HepG2 (cell line): ENCODE measurements around the gene SPACA9. TPM values are rescaled to one million over a fixed set of nuclear protein-coding genes. Genes with fewer than 3 reads are reported as not detected.

Source experiments
- ATAC-seq: fragments of 200-7000 bp; cut with Tn5 transposase; 3 replicates; pipeline ENCODE4 v1.9.1; 2020; ENCODE audit warnings: mild to moderate bottlenecking, moderate library complexity
- BruUV-seq: library from RNA; stranded (reverse); fragments of 400-500 nt; replicated peaks from 2 replicates; lab custom pipeline; 2021; lab: Mats Ljungman, UMichigan
- CTCF ChIA-PET: fragments of 300-600 bp; formaldehyde crosslinking; extraction: SDS; loops from one replicate; lab custom pipeline; 2021; ENCODE audit warnings: low total read pairs, inconsistent platforms, low intra/inter-chr PET ratio; lab: Yijun Ruan, JAX
- POLR2A ChIA-PET: fragments of 350-600 bp; sonication (Branson Sonifier 250); formaldehyde crosslinking; loops from one replicate; lab custom pipeline; 2020; ENCODE audit warnings: antibody characterized with exemption, inconsistent platforms; lab: Yijun Ruan, JAX
- DNase-seq: peaks from one replicate; pipeline ENCODE4 v3.0.0-alpha.2; 2015; ENCODE audit warnings: low spot score
- FAIRE-seq: peaks from 3 replicates; lab custom pipeline; 2011; peaks lifted over from hg19 to GRCh38; lab: Jason Lieb, UNC
- H2AFZ ChIP-seq: one replicate; pipeline ENCODE4 v1.6.1; 2011; ENCODE audit warnings: low read length, inconsistent platforms
- H3K27ac ChIP-seq: fragments of 300-600 bp; 3 replicates; pipeline ENCODE4 v1.8.0; 2011; ENCODE audit warnings: mixed run types, mild to moderate bottlenecking, mixed read lengths, low read length, inconsistent platforms; ENCODE audit not compliant: insufficient read depth; ENCODE audit errors: extremely low read length
- H3K27me3 ChIP-seq, 2 experiments: fragments of 200-600 bp in 1 of 2; 2 replicates in 1 of 2; 3 replicates in 1 of 2; pipeline versions ENCODE4 v1.6.0 to v1.8.0; 2011; ENCODE audit warnings: low read length in 2 of 2, mild to moderate bottlenecking in 2 of 2, moderate library complexity in 2 of 2, inconsistent platforms in 1 of 2; ENCODE audit not compliant: insufficient read depth in 2 of 2, control insufficient read depth in 1 of 2
- H3K36me3 ChIP-seq, 2 experiments: fragments of 200-600 bp in 1 of 2; replicated peaks in 1 of 2; 2 replicates in 1 of 2; 3 replicates in 1 of 2; pipeline versions ENCODE4 v1.5.1 to v1.8.0; 2011; ENCODE audit warnings: low read length in 2 of 2, inconsistent platforms in 1 of 2; ENCODE audit not compliant: insufficient read depth in 2 of 2, control insufficient read depth in 1 of 2
- H3K4me1 ChIP-seq: 2 replicates; pipeline ENCODE4 v1.5.1; 2012; ENCODE audit warnings: low read length, inconsistent platforms; ENCODE audit not compliant: insufficient read depth
- H3K4me2 ChIP-seq: 2 replicates; pipeline ENCODE4 v1.6.0; 2011; ENCODE audit warnings: low read depth, low read length, inconsistent platforms
- H3K4me3 ChIP-seq, 3 experiments: fragments of 200-600 bp in 1 of 3; sonication (generic), shearing (Covaris generic) in 1 of 3; replicated peaks in 1 of 3; 2 replicates each; pipeline ENCODE4 v1.5.1; 2011 to 2016; ENCODE audit warnings: low read length in 3 of 3, inconsistent platforms in 2 of 3, low read depth in 2 of 3, mild to moderate bottlenecking in 2 of 3, control low read depth in 1 of 3, mixed read lengths in 1 of 3; ENCODE audit not compliant: insufficient read depth in 1 of 3
- H3K79me2 ChIP-seq: one replicate; pipeline ENCODE4 v1.6.1; 2011; ENCODE audit warnings: low read length, inconsistent platforms; ENCODE audit not compliant: insufficient read depth
- H3K9ac ChIP-seq: 2 replicates; pipeline ENCODE4 v1.6.0; 2011; ENCODE audit warnings: mild to moderate bottlenecking, low read depth, low read length, inconsistent platforms; ENCODE audit not compliant: insufficient read depth
- H3K9me3 ChIP-seq: 2 replicates; pipeline ENCODE4 v1.5.1; 2012; ENCODE audit warnings: mild to moderate bottlenecking, low read length
- H4K20me1 ChIP-seq: 2 replicates; pipeline ENCODE4 v1.6.0; 2011; ENCODE audit warnings: inconsistent platforms, mild to moderate bottlenecking, low read length, moderate library complexity; ENCODE audit not compliant: insufficient read depth
- FOXJ3 ChIP-seq: sonication (generic); formaldehyde crosslinking; IDR thresholded peaks from 2 replicates; pipeline ENCODE4 v1.4.0; 2020; ENCODE audit warnings: missing genetic modification reagents, mild to moderate bottlenecking, borderline replicate concordance
- KDM1A ChIP-seq: IDR thresholded peaks from 2 replicates; pipeline ENCODE4 v1.6.1; 2016; ENCODE audit warnings: missing compliant biosample characterization
- MAX ChIP-seq: IDR thresholded peaks from 2 replicates; pipeline ENCODE4 v1.6.1; 2012; ENCODE audit warnings: inconsistent platforms
- MNT ChIP-seq: fragments of 450-650 bp; IDR thresholded peaks from 2 replicates; pipeline ENCODE4 v1.6.1; 2016
- ZNF121 ChIP-seq: sonication (generic); formaldehyde crosslinking; IDR thresholded peaks from 2 replicates; pipeline ENCODE4 v1.5.0; 2020; ENCODE audit warnings: mild to moderate bottlenecking, missing genetic modification reagents
- ZNF777 ChIP-seq: sonication (generic); formaldehyde crosslinking; IDR thresholded peaks from 2 replicates; pipeline ENCODE4 v1.4.0; 2020; ENCODE audit warnings: missing genetic modification reagents
- WGBS: methylation state at CpG from one replicate; pipeline ENCODE4 v1.1.6; 2017; ENCODE audit warnings: low lambda C conversion rate; 5-methylcytosine and 5-hydroxymethylcytosine counted together
- in situ Hi-C: cut with HindIII; loops from 2 replicates; pipeline ENCODE4 v1.10.0; 2017; ENCODE audit warnings: low pct_unique_long_range_greater_than_20kb; ENCODE audit not compliant: extremely low pct_ligation_motif_present
- intact Hi-C: fragments of 100-400 bp; cut with micrococcal nuclease; formaldehyde crosslinking; loops from one replicate; pipeline ENCODE4 v1.10.0; 2022; ENCODE audit not compliant: unreplicated experiment
- polyA plus RNA-seq, 8 experiments: library from polyadenylated mRNA; depleted of rRNA in 3 of 8; stranded (reverse) in 7 of 8; unstranded in 1 of 8; fragments of >200 nt; fragmentation: Illumina TruSeq in 4 of 8; extraction: Trizol in 4 of 8; gene quantifications; 2 replicates each; pipeline versions ENCODE4 v1.2.1 to v1.2.3, GENCODE V29; 2011 to 2016; ENCODE audit warnings: low read depth in 4 of 8, missing spikeins in 1 of 8, mixed read lengths in 1 of 8; ENCODE audit not compliant: insufficient read depth in 1 of 8
- total RNA-seq, 5 experiments: library from RNA; depleted of rRNA; stranded (reverse); fragments of >200 nt; fragmentation: Illumina TruSeq; extraction: Trizol; gene quantifications; 2 replicates each; pipeline ENCODE4 v1.2.3, GENCODE V29; 2016; ENCODE audit warnings: low read depth in 1 of 5

The SPACA9 gene
- total and polyA plus RNA-seq, 2 of the 13 experiments (the other 11 are each of a cell fraction or from before 2014, with no cell fraction given), result 0.15 to 0.38 TPM

- Histone ChIP-seq H3K4me1 (peaks cover 15% of the 10 kb centered on the region; the same call in 1 of the 2 replicates), H3K27me3 (peaks cover 1 to 10% of the 10 kb centered on the region in 2 experiments; a peak in 3 of 5 replicates), H3K36me3 (no peaks in the 10 kb centered on the region), H3K4me2 (no peak overlapping the region), H3K9ac (no peak overlapping the region), H3K9me3 (no peaks in the 10 kb centered on the region), H3K79me2 (no peaks in the 10 kb centered on the region), H4K20me1 (no peaks in the 10 kb centered on the region), H3K4me3 (no peak overlapping the region), H2AFZ (no peak overlapping the region), H3K27ac (no peak overlapping the region)
- DNase-seq, result no peak
- no peak for FAIRE-seq
- 4% methylated on average over 5 of the region's 5 CpGs for WGBS
- ATAC-seq, result no peak
- CTCF ChIA-PET, result no interaction called here
- in situ Hi-C loops, result no loop called here
- BruUV-seq, result no TSS peak
- TF ChIP-seq FOXJ3, result no peak
- TF ChIP-seq MNT, result 0 out of 2 replicates have a peak, but pooled peaks have one; percentile 12
- TF ChIP-seq KDM1A (CRISPR knock-in tag), result no peak
- no peak for TF ChIP-seq ZNF777
- POLR2A ChIA-PET, result no interaction called here
- intact Hi-C loops, result no loop called here
These were observed 3.5 kb upstream of the SPACA9 start for GRCh38 chr9:132875159-132875558.

- POLR2A ChIA-PET, result interaction anchor here (0.9 kb wide), 1 partner anchor 27 kb away, joined by 3 read pairs; no protein-coding TSS in a partner anchor
- Histone ChIP-seq H3K9ac (no peak overlapping the region), H3K27me3 (peaks cover 0 to 8% of the 10 kb centered on the region in 2 experiments; a peak in 3 of 5 replicates), H3K4me3 (no peak overlapping the region), H4K20me1 (no peaks in the 10 kb centered on the region), H3K36me3 (no peaks in the 10 kb centered on the region), H3K4me1 (peaks cover 15% of the 10 kb centered on the region; the same call in 1 of the 2 replicates), H3K4me2 (peak overlapping the region; percentile 82; the same call in 1 of the 2 replicates), H3K27ac (no peak overlapping the region), H3K9me3 (no peaks in the 10 kb centered on the region), H3K79me2 (no peaks in the 10 kb centered on the region), H2AFZ (no peak overlapping the region)
- FAIRE-seq (no peak), DNase-seq (no peak), ATAC-seq (no peak)
- CTCF ChIA-PET, result no interaction called here
- in situ Hi-C loops, result no loop called here
- TF ChIP-seq MAX (no peak), ZNF121 (CRISPR knock-in tag) (peak; percentile 24; the same call in 1 of the 2 replicates)
- WGBS, result 55% methylated on average over 3 of the region's 3 CpGs
- intact Hi-C loops, result no loop called here
- BruUV-seq, result no TSS peak
These were observed 1.8 kb upstream of the SPACA9 start for GRCh38 chr9:132876849-132877248.
